ENCODE measurements around the gene APOBR. TPM values are rescaled to one million over a fixed set of nuclear protein-coding genes. Genes with fewer than 3 reads are reported as not detected.
A peak's percentile ranks its signal among the peaks of the same experiment; 100 is the strongest.

APOBR gene
- total and polyA plus RNA-seq, 9 of the 15 experiments (the other 6 are each of a cell fraction or from before 2014, with no cell fraction given): 0.08 to 6.1 (median 2.8) TPM; not detected in 1

- no peak for TF ChIP-seq MGA (IDR thresholded peaks at IDR 0.05)
- peak; percentile 48; the same call in 1 of the 2 replicates for TF ChIP-seq SMARCE1 (IDR thresholded peaks at IDR 0.05)
- TF ChIP-seq ETV6 (IDR thresholded peaks at IDR 0.05; ENCODE audit: borderline replicate concordance in 1 of 2, low read depth in 2 of 2, low read length in 1 of 2): no peak
- TF ChIP-seq ETV6 (CRISPR knock-in tag; IDR thresholded peaks at IDR 0.05; ENCODE audit: borderline replicate concordance): no peak
- TF ChIP-seq BRF2 (IDR thresholded peaks at IDR 0.05; ENCODE audit: borderline replicate concordance, insufficient read depth, insufficient read length): no peak
- TF ChIP-seq CAMTA2 (CRISPR knock-in tag; conservative IDR thresholded peaks at IDR 0.05): no peak
- TF ChIP-seq ETV1 (tag; conservative IDR thresholded peaks at IDR 0.05; ENCODE audit: low read depth): no peak
- TF ChIP-seq CEBPG (CRISPR knock-in tag; IDR thresholded peaks at IDR 0.05): no peak
- TF ChIP-seq CEBPG (tag; conservative IDR thresholded peaks at IDR 0.05 in 1 of 2, IDR thresholded peaks at IDR 0.05 in 1 of 2): no peak
- TF ChIP-seq SIRT6 (IDR thresholded peaks at IDR 0.05; ENCODE audit: low read depth, low read length): no peak
- TF ChIP-seq TEAD4 (IDR thresholded peaks at IDR 0.05; ENCODE audit: low read length): no peak
- TF ChIP-seq TEAD4 (CRISPR knock-in tag; IDR thresholded peaks at IDR 0.05; ENCODE audit: borderline replicate concordance): 0 out of 2 replicates have a peak, but pooled peaks have one; percentile 23
- TF ChIP-seq RBM34 (IDR thresholded peaks at IDR 0.05; ENCODE audit: borderline replicate concordance, insufficient read depth, low read length): no peak
- TF ChIP-seq ESRRB (CRISPR knock-in tag; IDR thresholded peaks at IDR 0.05; ENCODE audit: borderline replicate concordance): no peak
These were observed 3.0 kb upstream of the APOBR start (continued) for GRCh38 chr16:28491230-28491969.
